Measurements from ENCODE around the gene IL23R. TPM values are rescaled to one million over a fixed set of nuclear protein-coding genes. Genes with fewer than 3 reads are reported as not detected.

IL23R gene
- total and polyA plus RNA-seq, 2 of the 8 experiments (the other 6 are each of a cell fraction or from before 2014, with no cell fraction given) = not detected

- Histone ChIP-seq H3K56ac (replicated peaks; ENCODE audit: insufficient read length, low read depth, low read length) (no peak overlapping the region), H3K18ac (ENCODE audit: extremely low read depth, low read length) (no peak overlapping the region), H2AK5ac (ENCODE audit: low read depth, low read length) (no peak overlapping the region), H3K79me2 (ENCODE audit: control insufficient read depth in 1 of 2, insufficient read depth in 2 of 2, low read length in 2 of 2) (no peaks in the 10 kb centered on the region), H3K27me3 (replicated peaks in 1 of 4; ENCODE audit: control insufficient read depth in 3 of 4, extremely low read depth in 1 of 4, insufficient read depth in 3 of 4, low read length in 3 of 4) (no peaks in the 10 kb centered on the region), H2AFZ (ENCODE audit: low read length) (no peak overlapping the region), H3K14ac (ENCODE audit: insufficient read length) (no peak overlapping the region), H2BK5ac (ENCODE audit: low read depth, low read length) (no peak overlapping the region), H2BK15ac (ENCODE audit: low read length) (no peak overlapping the region), H3K79me1 (ENCODE audit: low read depth, low read length) (no peaks in the 10 kb centered on the region), H3K4me3 (ENCODE audit: extremely low read depth in 1 of 4, insufficient read depth in 2 of 4, low read depth in 3 of 4, low read length in 4 of 4) (no peak overlapping the region), H4K91ac (replicated peaks; ENCODE audit: insufficient read length, low read length) (no peak overlapping the region), H3K23me2 (ENCODE audit: low read depth, low read length) (no peaks in the 10 kb centered on the region), H3K9ac (replicated peaks in 1 of 4; ENCODE audit: extremely low read depth in 1 of 4, low read depth in 3 of 4, low read length in 3 of 4) (no peak overlapping the region), H4K8ac (ENCODE audit: extremely low read depth, insufficient read depth, low read length) (no peak overlapping the region), H3K4me2 (ENCODE audit: insufficient read depth in 1 of 2, low read depth in 2 of 2, low read length in 2 of 2) (no peak overlapping the region), H3K23ac (ENCODE audit: insufficient read length) (no peak overlapping the region), H2BK20ac (ENCODE audit: low read length) (no peak overlapping the region), H3K4me1 (replicated peaks in 1 of 4; ENCODE audit: control insufficient read depth in 3 of 4, insufficient read depth in 4 of 4, low read length in 3 of 4) (no peaks in the 10 kb centered on the region), H4K20me1 (replicated peaks in 1 of 2; ENCODE audit: control insufficient read depth in 1 of 2, insufficient read depth in 2 of 2, low read length in 2 of 2) (no peaks in the 10 kb centered on the region), H2BK120ac (replicated peaks; ENCODE audit: low read depth, low read length) (no peak overlapping the region), H3K36me3 (ENCODE audit: control insufficient read depth in 2 of 4, insufficient read depth in 4 of 4, low read length in 3 of 4) (no peaks in the 10 kb centered on the region), H3K9me3 (ENCODE audit: insufficient read depth in 2 of 2, low read depth in 1 of 2, low read length in 1 of 2) (no peaks in the 10 kb centered on the region), H3K27ac (ENCODE audit: low read depth, low read length) (no peak overlapping the region), H4K5ac (ENCODE audit: insufficient read length, low read depth, low read length) (no peak overlapping the region), H2BK12ac (ENCODE audit: low read depth, low read length) (no peak overlapping the region), H3K4ac (replicated peaks; ENCODE audit: insufficient read length, low read depth, low read length) (no peak overlapping the region)
- FAIRE-seq (no peak), DNase-seq (ENCODE audit: low read depth in 1 of 2, low spot score in 2 of 2) (no peak)
- CTCF ChIA-PET (ENCODE audit: partially characterized antibody) = interaction anchor here (1.2 to 2.0 kb wide), 8 partner anchors 10 to 129 kb away, joined by 4 to 8 read pairs (median 5); partner anchors contain the start of gene C1orf141
- 93% methylated on average over 4 of the region's 4 CpGs; no CpG with 5 or more reads in 1 of the 2 experiments for WGBS, 2 experiments (ENCODE audit: extremely low coverage in 1 of 2, insufficient coverage in 1 of 2, insufficient read length in 1 of 2, insufficient replicate concordance in 2 of 2, low coverage in 1 of 2, low lambda C conversion rate in 2 of 2, missing lambda C conversion rate in 1 of 2)
- POLR2A ChIA-PET (ENCODE audit: partially characterized antibody) = no interaction called here
- TF ChIP-seq RNF2 (IDR thresholded peaks at IDR 0.05; ENCODE audit: borderline replicate concordance, low read depth, low read length, missing control alignments, poor library complexity, severe bottlenecking) (no peak), TCF12 (IDR thresholded peaks at IDR 0.05; ENCODE audit: low read depth, low read length) (no peak)
These were observed 41.8 kb upstream of the IL23R start for GRCh38 chr1:67124455-67124854.

Data from H1 (cell line).